C4-2B (cell line): Measurements from ENCODE around the gene ARHGAP22.

Source experiments
- CTCF ChIP-seq: fragments of 450-650 bp; conservative IDR thresholded peaks from 2 replicates; pipeline ENCODE4 v1.5.1; 2017; ENCODE audit warnings: mild to moderate bottlenecking
- ZFX ChIP-seq: fragments of 450-650 bp; IDR thresholded peaks from 2 replicates; pipeline ENCODE4 v1.6.1; 2017

- TF ChIP-seq CTCF (no peak), ZFX (no peak)
These were observed 131.2 kb downstream of the ARHGAP22 start for GRCh38 chr10:48473704-48474103.
